HepG2 (cell line): ENCODE data around the gene SEMA6B. TPM values are rescaled to one million over a fixed set of nuclear protein-coding genes. Genes with fewer than 3 reads are reported as not detected.
A peak's percentile ranks its signal among the peaks of the same experiment; 100 is the strongest.

Experiments
- ATAC-seq: fragments of 200-7000 bp; cut with Tn5 transposase; 3 replicates; pipeline ENCODE4 v1.9.1; 2020; ENCODE audit warnings: mild to moderate bottlenecking, moderate library complexity
- BruUV-seq: library from RNA; stranded (reverse); fragments of 400-500 nt; replicated peaks from 2 replicates; lab custom pipeline; 2021; lab: Mats Ljungman, UMichigan
- CTCF ChIA-PET: fragments of 300-600 bp; formaldehyde crosslinking; extraction: SDS; loops from one replicate; lab custom pipeline; 2021; ENCODE audit warnings: low total read pairs, inconsistent platforms, low intra/inter-chr PET ratio; lab: Yijun Ruan, JAX
- POLR2A ChIA-PET: fragments of 350-600 bp; sonication (Branson Sonifier 250); formaldehyde crosslinking; loops from one replicate; lab custom pipeline; 2020; ENCODE audit warnings: antibody characterized with exemption, inconsistent platforms; lab: Yijun Ruan, JAX
- DNase-seq: peaks from one replicate; pipeline ENCODE4 v3.0.0-alpha.2; 2015; ENCODE audit warnings: low spot score
- FAIRE-seq: peaks from 3 replicates; lab custom pipeline; 2011; peaks lifted over from hg19 to GRCh38; lab: Jason Lieb, UNC
- H2AFZ ChIP-seq: one replicate; pipeline ENCODE4 v1.6.1; 2011; ENCODE audit warnings: low read length, inconsistent platforms
- H3K27ac ChIP-seq: fragments of 300-600 bp; 3 replicates; pipeline ENCODE4 v1.8.0; 2011; ENCODE audit warnings: mixed run types, mild to moderate bottlenecking, mixed read lengths, low read length, inconsistent platforms; ENCODE audit not compliant: insufficient read depth; ENCODE audit errors: extremely low read length
- H3K27me3 ChIP-seq, 2 experiments: fragments of 200-600 bp in 1 of 2; 2 replicates in 1 of 2; 3 replicates in 1 of 2; pipeline versions ENCODE4 v1.6.0 to v1.8.0; 2011; ENCODE audit warnings: low read length in 2 of 2, mild to moderate bottlenecking in 2 of 2, moderate library complexity in 2 of 2, inconsistent platforms in 1 of 2; ENCODE audit not compliant: insufficient read depth in 2 of 2, control insufficient read depth in 1 of 2
- H3K36me3 ChIP-seq, 2 experiments: fragments of 200-600 bp in 1 of 2; replicated peaks in 1 of 2; 2 replicates in 1 of 2; 3 replicates in 1 of 2; pipeline versions ENCODE4 v1.5.1 to v1.8.0; 2011; ENCODE audit warnings: low read length in 2 of 2, inconsistent platforms in 1 of 2; ENCODE audit not compliant: insufficient read depth in 2 of 2, control insufficient read depth in 1 of 2
- H3K4me1 ChIP-seq: 2 replicates; pipeline ENCODE4 v1.5.1; 2012; ENCODE audit warnings: low read length, inconsistent platforms; ENCODE audit not compliant: insufficient read depth
- H3K4me2 ChIP-seq: 2 replicates; pipeline ENCODE4 v1.6.0; 2011; ENCODE audit warnings: low read depth, low read length, inconsistent platforms
- H3K4me3 ChIP-seq, 3 experiments: fragments of 200-600 bp in 1 of 3; sonication (generic), shearing (Covaris generic) in 1 of 3; replicated peaks in 1 of 3; 2 replicates each; pipeline ENCODE4 v1.5.1; 2011 to 2016; ENCODE audit warnings: low read length in 3 of 3, inconsistent platforms in 2 of 3, low read depth in 2 of 3, mild to moderate bottlenecking in 2 of 3, control low read depth in 1 of 3, mixed read lengths in 1 of 3; ENCODE audit not compliant: insufficient read depth in 1 of 3
- H3K79me2 ChIP-seq: one replicate; pipeline ENCODE4 v1.6.1; 2011; ENCODE audit warnings: low read length, inconsistent platforms; ENCODE audit not compliant: insufficient read depth
- H3K9ac ChIP-seq: 2 replicates; pipeline ENCODE4 v1.6.0; 2011; ENCODE audit warnings: mild to moderate bottlenecking, low read depth, low read length, inconsistent platforms; ENCODE audit not compliant: insufficient read depth
- H3K9me3 ChIP-seq: 2 replicates; pipeline ENCODE4 v1.5.1; 2012; ENCODE audit warnings: mild to moderate bottlenecking, low read length
- H4K20me1 ChIP-seq: 2 replicates; pipeline ENCODE4 v1.6.0; 2011; ENCODE audit warnings: inconsistent platforms, mild to moderate bottlenecking, low read length, moderate library complexity; ENCODE audit not compliant: insufficient read depth
- BRD4 ChIP-seq: sonication (generic); formaldehyde crosslinking; IDR thresholded peaks from 2 replicates; pipeline ENCODE4 v1.4.0; 2020; ENCODE audit warnings: missing genetic modification reagents
- HOXA3 ChIP-seq: sonication (generic); formaldehyde crosslinking; IDR thresholded peaks from 2 replicates; pipeline ENCODE4 v1.5.0; 2020; ENCODE audit warnings: missing genetic modification reagents
- KDM1A ChIP-seq: IDR thresholded peaks from 2 replicates; pipeline ENCODE4 v1.6.1; 2016; ENCODE audit warnings: missing compliant biosample characterization
- MTA1 ChIP-seq: sonication (generic); formaldehyde crosslinking; IDR thresholded peaks from 2 replicates; pipeline ENCODE4 v1.4.0; 2020; ENCODE audit warnings: missing genetic modification reagents, mild to moderate bottlenecking, borderline replicate concordance
- RFX5 ChIP-seq: IDR thresholded peaks from 2 replicates; pipeline ENCODE4 v1.6.1; 2011; ENCODE audit warnings: low read depth, low read length, improper control_type of control experiment
- ZNF546 ChIP-seq: sonication (generic); formaldehyde crosslinking; conservative IDR thresholded peaks from 2 replicates; pipeline ENCODE4 v1.8.1; 2023; ENCODE audit warnings: mild to moderate bottlenecking, missing genetic modification reagents
- ZNF567 ChIP-seq: sonication (generic); formaldehyde crosslinking; IDR thresholded peaks from 2 replicates; pipeline ENCODE4 v1.8.1; 2023; ENCODE audit warnings: mild to moderate bottlenecking, missing genetic modification reagents, borderline replicate concordance
- WGBS: methylation state at CpG from one replicate; pipeline ENCODE4 v1.1.6; 2017; ENCODE audit warnings: low lambda C conversion rate; 5-methylcytosine and 5-hydroxymethylcytosine counted together
- in situ Hi-C: cut with HindIII; loops from 2 replicates; pipeline ENCODE4 v1.10.0; 2017; ENCODE audit warnings: low pct_unique_long_range_greater_than_20kb; ENCODE audit not compliant: extremely low pct_ligation_motif_present
- intact Hi-C: fragments of 100-400 bp; cut with micrococcal nuclease; formaldehyde crosslinking; loops from one replicate; pipeline ENCODE4 v1.10.0; 2022; ENCODE audit not compliant: unreplicated experiment
- polyA plus RNA-seq, 8 experiments: library from polyadenylated mRNA; depleted of rRNA in 3 of 8; stranded (reverse) in 7 of 8; unstranded in 1 of 8; fragments of >200 nt; fragmentation: Illumina TruSeq in 4 of 8; extraction: Trizol in 4 of 8; gene quantifications; 2 replicates each; pipeline versions ENCODE4 v1.2.1 to v1.2.3, GENCODE V29; 2011 to 2016; ENCODE audit warnings: low read depth in 4 of 8, missing spikeins in 1 of 8, mixed read lengths in 1 of 8; ENCODE audit not compliant: insufficient read depth in 1 of 8
- total RNA-seq, 5 experiments: library from RNA; depleted of rRNA; stranded (reverse); fragments of >200 nt; fragmentation: Illumina TruSeq; extraction: Trizol; gene quantifications; 2 replicates each; pipeline ENCODE4 v1.2.3, GENCODE V29; 2016; ENCODE audit warnings: low read depth in 1 of 5
- TF ChIP-seq, protein P1 (sequence below): sonication (generic); formaldehyde crosslinking; IDR thresholded peaks from 2 replicates; pipeline ENCODE4 v1.4.0; 2020; ENCODE audit warnings: low read depth, mild to moderate bottlenecking, missing genetic modification reagents
- TF ChIP-seq, protein P2 (sequence below): sonication (generic); formaldehyde crosslinking; IDR thresholded peaks from 2 replicates; pipeline ENCODE4 v1.5.0; 2020; ENCODE audit warnings: missing genetic modification reagents
- TF ChIP-seq, protein P3 (sequence below): sonication (generic); formaldehyde crosslinking; IDR thresholded peaks from 2 replicates; pipeline ENCODE4 v1.8.0; 2023; ENCODE audit warnings: mild to moderate bottlenecking, missing genetic modification reagents
- TF ChIP-seq, protein P4 (sequence below): sonication (generic); formaldehyde crosslinking; IDR thresholded peaks from 2 replicates; pipeline ENCODE4 v1.4.0; 2020; ENCODE audit warnings: missing genetic modification reagents
- TF ChIP-seq, protein P5 (sequence below): sonication (generic); formaldehyde crosslinking; IDR thresholded peaks from 2 replicates; pipeline ENCODE4 v1.4.0; 2020; ENCODE audit warnings: missing genetic modification reagents
- TF ChIP-seq, protein P6 (sequence below): sonication (generic); IDR thresholded peaks from 2 replicates; pipeline ENCODE4 v1.6.1; 2016; ENCODE audit warnings: low read depth, borderline replicate concordance

The SEMA6B gene
- total and polyA plus RNA-seq, 2 of the 13 experiments (the other 11 are each of a cell fraction or from before 2014, with no cell fraction given) = 45.5 to 67.1 TPM

DNA sequence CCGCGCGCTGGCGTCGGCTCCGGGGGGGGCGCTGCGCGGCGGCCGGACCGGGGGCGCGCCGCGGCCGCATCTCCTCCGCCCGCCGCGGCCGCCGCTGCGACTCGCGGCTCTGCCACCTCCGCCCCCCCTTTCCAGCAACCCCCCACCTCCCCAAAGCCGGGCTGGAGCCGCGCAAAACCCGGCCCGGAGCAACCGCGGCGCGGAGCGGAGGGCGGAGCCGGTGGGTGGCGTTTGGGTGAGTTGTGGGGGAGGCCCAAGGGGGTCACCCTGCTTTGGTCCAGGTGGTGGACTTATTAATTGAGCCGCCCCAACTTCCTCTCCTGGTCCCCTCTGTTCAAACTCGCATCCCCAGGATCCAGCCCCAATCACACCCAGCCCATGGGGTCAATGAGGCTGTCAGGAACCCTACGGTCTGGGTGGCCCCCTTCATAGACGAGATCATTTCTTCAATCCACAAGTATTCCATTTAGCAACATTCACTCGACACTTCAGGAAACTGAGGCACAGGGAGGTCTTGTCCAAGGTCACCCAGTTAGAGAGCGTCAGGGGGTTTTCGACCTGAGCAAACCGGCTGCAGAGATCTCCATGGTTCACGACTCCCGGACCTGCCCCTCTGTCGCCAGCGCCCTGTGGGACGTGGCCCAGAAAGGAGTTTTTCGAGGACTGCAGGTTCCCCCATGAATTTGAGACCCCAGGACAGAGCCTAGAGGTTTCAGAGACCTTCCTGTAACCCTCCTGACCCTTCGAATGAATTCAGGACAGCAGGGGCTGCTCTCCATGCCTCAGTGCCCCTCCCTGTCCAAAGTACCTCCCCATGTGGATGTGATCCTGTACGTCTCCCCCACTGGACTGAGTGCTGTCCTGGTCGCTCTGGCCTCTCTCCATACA lies 22.4 kb upstream of the SEMA6B start:
- Histone ChIP-seq H4K20me1 (peaks cover 23% of the 10 kb centered on the region), H3K4me1 (peaks cover 81% of the 10 kb centered on the region), H3K9me3 (no peaks in the 10 kb centered on the region), H3K79me2 (peaks cover 40% of the 10 kb centered on the region), H2AFZ (peak overlapping the region; percentile 89), H3K9ac (peak overlapping the region; percentile 68), H3K36me3 (peaks cover 1 to 10% of the 10 kb centered on the region in 2 experiments; a peak in 3 of 5 replicates), H3K27me3 (no peaks in the 10 kb centered on the region), H3K4me3 (peak overlapping the region; percentile 59 to 92 (median 84)), H3K27ac (peak overlapping the region; percentile 97), H3K4me2 (peak overlapping the region; percentile 93)
- in situ Hi-C loops (no loop called here), intact Hi-C loops (no loop called here)
- DNase-seq = peak; percentile 67
- ChIA-PET CTCF (no interaction called here), POLR2A (no interaction called here)
- WGBS = 6% methylated on average over 13 of the region's 57 CpGs
- FAIRE-seq = peak; percentile 73
- ATAC-seq = peak; percentile 28
- BruUV-seq = TSS peak; percentile 46
- TF ChIP-seq ZNF546 (no peak), ZNF567 (CRISPR knock-in tag) (no peak), RFX5 (no peak; the same call in 1 of the 2 replicates), KDM1A (CRISPR knock-in tag) (peak; percentile 10; the same call in 1 of the 2 replicates), BRD4 (peak; percentile 42; the same call in 1 of the 2 replicates), MTA1 (CRISPR knock-in tag) (peak; percentile 45; the same call in 1 of the 2 replicates), HOXA3 (CRISPR knock-in tag) (peak; percentile 21; the same call in 1 of the 2 replicates)
- TF ChIP-seq, protein P1, sequence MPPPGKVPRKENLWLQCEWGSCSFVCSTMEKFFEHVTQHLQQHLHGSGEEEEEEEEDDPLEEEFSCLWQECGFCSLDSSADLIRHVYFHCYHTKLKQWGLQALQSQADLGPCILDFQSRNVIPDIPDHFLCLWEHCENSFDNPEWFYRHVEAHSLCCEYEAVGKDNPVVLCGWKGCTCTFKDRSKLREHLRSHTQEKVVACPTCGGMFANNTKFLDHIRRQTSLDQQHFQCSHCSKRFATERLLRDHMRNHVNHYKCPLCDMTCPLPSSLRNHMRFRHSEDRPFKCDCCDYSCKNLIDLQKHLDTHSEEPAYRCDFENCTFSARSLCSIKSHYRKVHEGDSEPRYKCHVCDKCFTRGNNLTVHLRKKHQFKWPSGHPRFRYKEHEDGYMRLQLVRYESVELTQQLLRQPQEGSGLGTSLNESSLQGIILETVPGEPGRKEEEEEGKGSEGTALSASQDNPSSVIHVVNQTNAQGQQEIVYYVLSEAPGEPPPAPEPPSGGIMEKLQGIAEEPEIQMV (CRISPR knock-in tag) = peak; percentile 49; the same call in 1 of the 2 replicates
- TF ChIP-seq, protein P2, sequence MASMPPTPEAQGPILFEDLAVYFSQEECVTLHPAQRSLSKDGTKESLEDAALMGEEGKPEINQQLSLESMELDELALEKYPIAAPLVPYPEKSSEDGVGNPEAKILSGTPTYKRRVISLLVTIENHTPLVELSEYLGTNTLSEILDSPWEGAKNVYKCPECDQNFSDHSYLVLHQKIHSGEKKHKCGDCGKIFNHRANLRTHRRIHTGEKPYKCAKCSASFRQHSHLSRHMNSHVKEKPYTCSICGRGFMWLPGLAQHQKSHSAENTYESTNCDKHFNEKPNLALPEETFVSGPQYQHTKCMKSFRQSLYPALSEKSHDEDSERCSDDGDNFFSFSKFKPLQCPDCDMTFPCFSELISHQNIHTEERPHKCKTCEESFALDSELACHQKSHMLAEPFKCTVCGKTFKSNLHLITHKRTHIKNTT = no peak
- TF ChIP-seq, protein P3, sequence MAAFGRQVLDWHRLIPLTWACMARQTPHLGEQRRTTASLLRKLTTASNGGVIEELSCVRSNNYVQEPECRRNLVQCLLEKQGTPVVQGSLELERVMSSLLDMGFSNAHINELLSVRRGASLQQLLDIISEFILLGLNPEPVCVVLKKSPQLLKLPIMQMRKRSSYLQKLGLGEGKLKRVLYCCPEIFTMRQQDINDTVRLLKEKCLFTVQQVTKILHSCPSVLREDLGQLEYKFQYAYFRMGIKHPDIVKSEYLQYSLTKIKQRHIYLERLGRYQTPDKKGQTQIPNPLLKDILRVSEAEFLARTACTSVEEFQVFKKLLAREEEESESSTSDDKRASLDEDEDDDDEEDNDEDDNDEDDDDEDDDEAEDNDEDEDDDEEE = no peak
- TF ChIP-seq, protein P4, sequence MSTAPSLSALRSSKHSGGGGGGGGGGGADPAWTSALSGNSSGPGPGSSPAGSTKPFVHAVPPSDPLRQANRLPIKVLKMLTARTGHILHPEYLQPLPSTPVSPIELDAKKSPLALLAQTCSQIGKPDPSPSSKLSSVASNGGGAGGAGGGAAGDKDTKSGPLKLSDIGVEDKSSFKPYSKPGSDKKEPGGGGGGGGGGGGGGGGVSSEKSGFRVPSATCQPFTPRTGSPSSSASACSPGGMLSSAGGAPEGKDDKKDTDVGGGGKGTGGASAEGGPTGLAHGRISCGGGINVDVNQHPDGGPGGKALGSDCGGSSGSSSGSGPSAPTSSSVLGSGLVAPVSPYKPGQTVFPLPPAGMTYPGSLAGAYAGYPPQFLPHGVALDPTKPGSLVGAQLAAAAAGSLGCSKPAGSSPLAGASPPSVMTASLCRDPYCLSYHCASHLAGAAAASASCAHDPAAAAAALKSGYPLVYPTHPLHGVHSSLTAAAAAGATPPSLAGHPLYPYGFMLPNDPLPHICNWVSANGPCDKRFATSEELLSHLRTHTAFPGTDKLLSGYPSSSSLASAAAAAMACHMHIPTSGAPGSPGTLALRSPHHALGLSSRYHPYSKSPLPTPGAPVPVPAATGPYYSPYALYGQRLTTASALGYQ = no peak; the same call in 1 of the 2 replicates
- TF ChIP-seq, protein P5, sequence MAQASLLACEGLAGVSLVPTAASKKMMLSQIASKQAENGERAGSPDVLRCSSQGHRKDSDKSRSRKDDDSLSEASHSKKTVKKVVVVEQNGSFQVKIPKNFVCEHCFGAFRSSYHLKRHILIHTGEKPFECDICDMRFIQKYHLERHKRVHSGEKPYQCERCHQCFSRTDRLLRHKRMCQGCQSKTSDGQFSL (CRISPR knock-in tag) = peak; percentile 59
- TF ChIP-seq, protein P6, sequence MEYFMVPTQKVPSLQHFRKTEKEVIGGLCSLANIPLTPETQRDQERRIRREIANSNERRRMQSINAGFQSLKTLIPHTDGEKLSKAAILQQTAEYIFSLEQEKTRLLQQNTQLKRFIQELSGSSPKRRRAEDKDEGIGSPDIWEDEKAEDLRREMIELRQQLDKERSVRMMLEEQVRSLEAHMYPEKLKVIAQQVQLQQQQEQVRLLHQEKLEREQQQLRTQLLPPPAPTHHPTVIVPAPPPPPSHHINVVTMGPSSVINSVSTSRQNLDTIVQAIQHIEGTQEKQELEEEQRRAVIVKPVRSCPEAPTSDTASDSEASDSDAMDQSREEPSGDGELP = peak; percentile 24; the same call in 1 of the 2 replicates
